ENCODE data around the gene TBL3.

DNA sequence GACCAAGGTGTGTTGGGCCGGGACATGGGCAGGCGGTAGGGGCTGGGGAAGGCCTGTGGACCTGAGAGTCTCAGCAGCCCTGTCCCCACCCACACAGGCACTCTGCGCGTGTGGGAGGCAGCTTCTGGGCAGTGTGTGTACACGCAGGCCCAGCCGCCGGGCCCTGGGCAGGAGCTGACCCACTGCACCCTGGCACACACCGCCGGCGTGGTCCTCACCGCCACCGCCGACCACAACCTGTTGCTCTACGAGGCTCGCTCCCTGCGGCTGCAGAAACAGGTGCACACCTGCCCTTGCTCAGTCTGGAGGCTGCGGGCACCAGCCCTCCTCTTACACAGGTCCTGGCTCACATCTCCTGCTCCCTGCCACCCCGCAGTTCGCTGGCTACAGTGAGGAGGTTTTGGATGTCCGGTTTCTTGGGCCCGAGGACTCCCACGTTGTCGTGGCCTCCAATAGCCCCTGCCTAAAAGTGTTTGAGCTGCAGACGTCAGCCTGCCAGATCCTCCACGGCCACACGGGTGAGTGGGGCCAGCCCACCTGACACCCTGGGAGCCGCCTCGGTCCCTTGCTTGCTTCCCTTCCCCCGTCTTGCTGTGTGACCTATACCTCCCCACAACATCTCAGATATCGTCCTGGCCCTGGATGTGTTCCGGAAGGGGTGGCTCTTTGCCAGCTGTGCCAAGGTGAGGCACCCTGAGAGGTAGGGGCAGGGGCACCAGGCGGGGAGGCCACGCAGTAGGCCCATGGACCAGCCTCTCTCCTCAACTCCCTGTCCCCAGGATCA lies 3.8 kb downstream of the TBL3 start:
- TF ChIP-seq, protein P1, sequence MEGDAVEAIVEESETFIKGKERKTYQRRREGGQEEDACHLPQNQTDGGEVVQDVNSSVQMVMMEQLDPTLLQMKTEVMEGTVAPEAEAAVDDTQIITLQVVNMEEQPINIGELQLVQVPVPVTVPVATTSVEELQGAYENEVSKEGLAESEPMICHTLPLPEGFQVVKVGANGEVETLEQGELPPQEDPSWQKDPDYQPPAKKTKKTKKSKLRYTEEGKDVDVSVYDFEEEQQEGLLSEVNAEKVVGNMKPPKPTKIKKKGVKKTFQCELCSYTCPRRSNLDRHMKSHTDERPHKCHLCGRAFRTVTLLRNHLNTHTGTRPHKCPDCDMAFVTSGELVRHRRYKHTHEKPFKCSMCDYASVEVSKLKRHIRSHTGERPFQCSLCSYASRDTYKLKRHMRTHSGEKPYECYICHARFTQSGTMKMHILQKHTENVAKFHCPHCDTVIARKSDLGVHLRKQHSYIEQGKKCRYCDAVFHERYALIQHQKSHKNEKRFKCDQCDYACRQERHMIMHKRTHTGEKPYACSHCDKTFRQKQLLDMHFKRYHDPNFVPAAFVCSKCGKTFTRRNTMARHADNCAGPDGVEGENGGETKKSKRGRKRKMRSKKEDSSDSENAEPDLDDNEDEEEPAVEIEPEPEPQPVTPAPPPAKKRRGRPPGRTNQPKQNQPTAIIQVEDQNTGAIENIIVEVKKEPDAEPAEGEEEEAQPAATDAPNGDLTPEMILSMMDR (IDR thresholded peaks at IDR 0.05), result no peak
- no peak for TF ChIP-seq EZH2 (IDR thresholded peaks at IDR 0.05; ENCODE audit: borderline replicate concordance, insufficient read depth, low read depth, low read length, poor library complexity, severe bottlenecking)
